ENCODE measurements around the gene ZNF317.
"Not testable (repeated sequence)": the region's sequence is repeated elsewhere in the genome, so short reads cannot be mapped to it uniquely, and the experiment has no call there.

- not testable (repeated sequence) for TF ChIP-seq ZNF740 (CRISPR knock-in tag; IDR thresholded peaks at IDR 0.05); KLF16 (CRISPR knock-in tag; IDR thresholded peaks at IDR 0.05); MAX (IDR thresholded peaks at IDR 0.05); SOX6 (IDR thresholded peaks at IDR 0.05); SOX6 (CRISPR knock-in tag; IDR thresholded peaks at IDR 0.05); NONO (IDR thresholded peaks at IDR 0.05); NONO (CRISPR knock-in tag; conservative IDR thresholded peaks at IDR 0.05); NR3C1 (CRISPR knock-in tag; IDR thresholded peaks at IDR 0.05); NFIC (IDR thresholded peaks at IDR 0.05; ENCODE audit: low read length); ZFX (CRISPR knock-in tag; IDR thresholded peaks at IDR 0.05; ENCODE audit: low read depth); PBX3 (CRISPR knock-in tag; IDR thresholded peaks at IDR 0.05; ENCODE audit: borderline replicate concordance); CSRNP1 (CRISPR knock-in tag; IDR thresholded peaks at IDR 0.05); CTCF (CRISPR knock-in tag; IDR thresholded peaks at IDR 0.05)
These were observed 57.8 kb downstream of the ZNF317 start for GRCh38 chr19:9198044-9198443.

All from HepG2 (cell line).